GM18505 (cell line): Measurements from ENCODE around the gene ZNF528.

Source experiments
- ATAC-seq: cut with Tn5 transposase; IDR thresholded peaks from one replicate; pipeline ENCODE4 v1.9.1; 2021; ENCODE audit not compliant: unreplicated experiment
- POLR2A ChIP-seq: IDR thresholded peaks from 4 replicates; pipeline ENCODE4 v1.6.1; 2011; ENCODE audit warnings: borderline replicate concordance; ENCODE audit not compliant: insufficient read depth, insufficient read length; ENCODE audit errors: extremely low read depth

The ZNF528 gene

DNA sequence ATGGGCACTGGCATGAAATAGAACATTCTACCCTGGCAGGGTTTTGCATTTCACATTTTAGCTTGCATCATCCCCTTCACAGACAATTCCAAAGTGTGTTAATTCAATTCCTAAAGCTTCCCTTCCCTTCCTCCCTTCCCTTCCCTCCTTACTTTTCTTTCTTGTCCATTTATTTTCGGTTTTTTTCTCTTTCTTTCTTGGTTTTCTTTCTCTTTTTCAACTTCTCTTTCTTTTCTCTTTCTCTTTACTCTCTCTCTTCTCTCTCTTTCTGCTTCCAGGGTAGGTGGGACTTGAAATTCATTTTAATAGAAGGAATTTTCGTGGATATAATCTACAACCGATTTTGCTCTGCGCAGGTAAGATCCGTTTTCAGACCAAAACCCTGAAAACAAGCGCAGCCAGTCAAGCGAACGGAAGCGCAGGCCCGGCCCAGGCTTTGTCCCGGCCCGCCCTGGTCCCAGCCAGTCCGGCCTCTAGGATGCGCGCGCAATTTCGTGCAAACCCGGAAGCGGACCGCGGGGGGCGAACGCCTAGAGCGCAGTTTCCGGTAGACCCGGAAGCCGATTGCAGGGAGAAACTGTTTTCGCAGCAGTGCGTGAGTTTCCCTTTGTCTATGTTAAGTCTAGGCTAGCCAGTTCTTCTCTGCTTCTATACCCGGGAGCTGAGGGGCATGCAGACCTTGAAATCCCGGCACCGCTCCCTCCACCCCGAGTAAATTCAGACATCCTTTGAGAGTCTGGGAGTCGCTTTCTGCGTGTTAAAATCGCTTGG lies at the start of gene ZNF528:
Gene ZNF528, plus strand, starts transcription at position 540 of the 771 bp plus-strand sequence. CDS start 4,165 bp downstream, outside the sequence.
- no peak for ATAC-seq
- peak; percentile 57 for TF ChIP-seq POLR2A

- TF ChIP-seq POLR2A, result no peak
- no peak for ATAC-seq
These were observed 46.1 kb upstream of the ZNF528 start for GRCh38 chr19:52351512-52351911.

GRCh38 chr19:52366414-52366824 lies 31.2 kb upstream of the ZNF528 start:
- TF ChIP-seq POLR2A, result no peak
- no peak for ATAC-seq

GRCh38 chr19:52369559-52370340 lies 27.9 kb upstream of the ZNF528 start, which contains the start of gene ZNF880:
Gene ZNF880, plus strand, starts transcription at chr19:52369923. Its CDS starts 43 bp downstream, at chr19:52369966.
- peak; percentile 73 for ATAC-seq
- TF ChIP-seq POLR2A, result peak; percentile 75

DNA sequence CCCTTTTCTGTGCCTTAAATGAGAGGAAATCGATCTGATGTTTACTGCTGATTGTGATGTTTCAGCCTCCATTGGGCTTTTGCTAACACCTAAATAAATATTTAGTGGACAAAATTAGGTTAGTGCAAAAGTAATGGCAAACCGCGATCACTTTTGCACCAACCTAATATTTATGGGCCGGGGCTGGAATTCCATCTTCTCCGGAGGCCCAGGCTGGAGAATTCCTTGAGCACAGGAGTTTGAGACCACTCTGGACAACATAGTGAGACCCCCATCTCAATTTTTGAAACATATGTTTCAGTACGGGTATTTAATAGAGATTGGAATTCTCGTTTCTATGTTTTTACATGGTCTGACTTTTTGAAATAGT lies 27.3 kb upstream of the ZNF528 start:
- no peak for TF ChIP-seq POLR2A
- ATAC-seq, result no peak

GRCh38 chr19:52391135-52391534 lies 6.5 kb upstream of the ZNF528 start:
- no peak for TF ChIP-seq POLR2A
- no peak for ATAC-seq

- TF ChIP-seq POLR2A, result no peak
- ATAC-seq, result no peak
These were observed 412 bp downstream of the ZNF528 start for GRCh38 chr19:52398081-52398441.

- TF ChIP-seq POLR2A, result no peak
- no peak for ATAC-seq
These were observed 12.6 kb downstream of the ZNF528 start for GRCh38 chr19:52410276-52410675.

GRCh38 chr19:52415711-52416110 lies 18.1 kb downstream of the ZNF528 start:
- no peak for ATAC-seq
- TF ChIP-seq POLR2A, result no peak

DNA sequence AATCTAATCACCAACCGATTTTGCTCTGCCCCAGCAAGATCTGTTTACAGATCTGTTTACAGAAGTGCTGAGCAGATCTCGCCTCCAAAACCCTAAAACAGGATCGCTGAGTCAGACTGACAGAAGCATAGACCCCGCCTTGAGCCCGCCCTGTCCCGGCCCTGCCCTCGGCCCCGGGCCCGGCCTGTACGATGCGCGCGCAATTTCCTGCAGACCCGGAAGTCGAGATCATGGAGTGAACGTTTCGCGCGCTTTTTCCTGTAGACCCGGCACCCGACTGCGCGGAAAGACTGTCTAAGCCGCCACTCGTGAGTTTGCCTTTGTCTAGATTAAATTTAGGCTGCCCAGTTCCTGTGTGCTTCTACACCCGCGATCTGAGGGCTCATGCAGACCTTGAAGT lies 31.3 kb downstream of the ZNF528 start, which contains the start of gene ZNF534:
Gene ZNF534, plus strand, starts transcription at position 212 of the 400 bp plus-strand sequence. CDS start 2,327 bp downstream, outside the sequence.
- no peak for TF ChIP-seq POLR2A
- no peak for ATAC-seq

DNA sequence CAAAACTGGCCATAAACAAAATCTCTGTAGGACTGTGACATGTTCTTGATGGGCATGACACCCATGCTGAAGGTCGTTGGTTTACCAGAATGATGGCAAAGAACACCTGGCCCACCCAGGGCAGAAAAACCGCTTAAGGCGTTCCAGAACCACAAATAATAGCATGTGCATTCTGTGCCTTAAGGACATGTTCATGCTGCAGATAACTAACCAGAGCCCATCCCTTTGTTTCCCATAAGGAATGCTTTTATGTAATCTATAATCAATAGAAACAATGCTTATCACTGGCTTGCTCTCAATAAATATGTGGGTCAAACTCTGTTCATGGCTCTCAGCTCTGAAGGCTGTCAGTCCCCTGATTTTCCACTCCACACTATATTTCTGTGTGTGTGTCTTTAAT lies 44.5 kb downstream of the ZNF528 start:
- no peak for ATAC-seq
- no peak for TF ChIP-seq POLR2A

DNA sequence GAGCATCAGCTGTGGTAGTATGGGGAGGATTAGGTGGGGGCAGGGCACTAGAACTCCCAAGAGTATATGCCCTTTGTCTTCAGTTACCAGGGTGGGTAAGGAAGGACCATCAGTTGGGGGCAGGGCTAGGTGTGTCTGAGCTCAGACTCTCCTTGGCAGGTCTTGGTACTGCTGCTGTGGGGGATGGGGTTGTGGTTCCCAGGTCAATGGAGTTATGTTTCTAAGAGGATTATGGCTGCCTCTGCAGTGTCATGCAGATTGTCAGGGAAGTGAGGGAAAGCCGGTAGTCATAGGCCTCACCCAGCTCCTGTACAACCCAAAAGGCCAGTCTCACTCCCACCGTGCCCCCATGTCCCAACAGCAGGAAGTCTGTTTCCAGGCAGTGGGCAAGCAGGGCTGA lies 46.9 kb downstream of the ZNF528 start:
- ATAC-seq, result no peak
- TF ChIP-seq POLR2A, result no peak

- no peak for ATAC-seq
- TF ChIP-seq POLR2A, result no peak
These were observed 53.6 kb downstream of the ZNF528 start for GRCh38 chr19:52451241-52451640.
